Heart left ventricle (tissue), 16 donors: ENCODE results near the gene KRTAP10-10. TPM values are rescaled to one million over a fixed set of nuclear protein-coding genes. Genes with fewer than 3 reads are reported as not detected.

ENCODE experiments used
- ATAC-seq, 4 donors: fragments of 200-7000 bp; cut with Tn5 transposase; one replicate each; pipeline ENCODE4 v1.9.1; 2020 to 2022; ENCODE audit warnings: moderate library complexity in 4 of 4, mild to moderate bottlenecking in 3 of 4, moderate number of reproducible peaks in 1 of 4
- DNase-seq, 5 donors: peaks; one replicate each; pipeline ENCODE4 v3.0.0-alpha.2; 2020
- H3K27ac ChIP-seq, 12 donors: fragments of 200-600 bp; sonication (generic) in 4 of 12; one replicate each; pipeline versions ENCODE4 v1.5.0 to v1.8.0; 2016 to 2022; ENCODE audit warnings: mild to moderate bottlenecking in 2 of 12
- H3K27me3 ChIP-seq, 9 donors: fragments of 200-600 bp; sonication (generic) in 2 of 9; one replicate each; pipeline versions ENCODE4 v1.5.1 to v1.8.0; 2016 to 2022; ENCODE audit warnings: mild to moderate bottlenecking in 3 of 9
- H3K36me3 ChIP-seq, 9 donors: fragments of 200-600 bp; sonication (generic) in 2 of 9; one replicate each; pipeline versions ENCODE4 v1.5.0 to v1.8.0; 2018 to 2022; ENCODE audit warnings: mild to moderate bottlenecking in 2 of 9
- H3K4me1 ChIP-seq, 12 donors: fragments of 200-600 bp; sonication (generic) in 4 of 12; one replicate each; pipeline versions ENCODE4 v1.5.0 to v1.8.0; 2016 to 2022; ENCODE audit warnings: mild to moderate bottlenecking in 3 of 12
- H3K4me3 ChIP-seq, 12 donors: fragments of 200-600 bp; sonication (generic) in 4 of 12; one replicate each; pipeline versions ENCODE4 v1.5.0 to v1.8.0; 2017 to 2022; ENCODE audit warnings: mild to moderate bottlenecking in 9 of 12, moderate library complexity in 4 of 12
- H3K9me3 ChIP-seq, 12 donors: fragments of 200-600 bp; sonication (generic) in 4 of 12; one replicate each; pipeline versions ENCODE4 v1.5.0 to v1.8.0; 2016 to 2022; ENCODE audit warnings: mild to moderate bottlenecking in 1 of 12
- POLR2A ChIP-seq, 2 donors: fragments of 450-650 bp; IDR thresholded peaks; one replicate each; pipeline ENCODE4 v1.6.1; 2017; ENCODE audit warnings: antibody characterized with exemption in 2 of 2, mild to moderate bottlenecking in 2 of 2, moderate library complexity in 2 of 2
- WGBS, 4 donors: extraction: QIAGEN DNeasy Blood & Tissue Kit in 2 of 4; methylation state at CpG; one replicate each; pipeline versions ENCODE4 v1.1.5 to v1.1.7; 2013 to 2018; 5-methylcytosine and 5-hydroxymethylcytosine counted together
- intact Hi-C, 10 donors: fragments of 100-400 bp; cut with DNase I; formaldehyde crosslinking; loops; one replicate each; pipeline versions ENCODE4 v1.11.1 to v1.14.2; 2022
- polyA plus RNA-seq, 2 donors: library from polyadenylated mRNA; stranded (reverse); fragments of 200-250 nt; gene quantifications; one replicate each; pipeline ENCODE4 v1.2.3, GENCODE V29; 2013
- total RNA-seq, 9 donors: library from RNA; depleted of rRNA in 2 of 9; stranded (reverse); fragments of >200 nt in 2 of 9; fragmentation: NEBNext Ultra II Directional in 3 of 9; extraction: Animal tissue kit (Norgen Biotek cat#: 25700) in 3 of 9; gene quantifications; one replicate each; pipeline versions ENCODE4 v1.1.0 to v1.2.4, GENCODE V29; 2016 to 2023
- TF ChIP-seq, protein P1 (sequence below), 12 donors: fragments of 200-600 bp; sonication (generic) in 4 of 12; IDR thresholded peaks; one replicate each; pipeline versions ENCODE4 v1.5.0 to v1.8.0; 2018 to 2022; ENCODE audit warnings: antibody characterized with exemption in 12 of 12, mild to moderate bottlenecking in 5 of 12
- donor health status: ischemic (EF 13 %, LVEDD 7.1; RV severe dilation, severe dysfunction).
- donor health status: healthy with polysubstance abuse.
- donor health status: DM: no; HTN: yes; CAD: no.
- donor health status: DM: no; HTN: no; CAD: no.
- donor health status: ischemic (EF 25% LVEDD 6.9; RV normal size, moderate dysfunction).
- donor health status: ischemic (EF 25% LVEDD 5.7; RV mildly dilated, moderate dysfunction).
- donor health status: healthy.
- donor health status: DM: yes; HTN: yes; CAD: no.
- donor health status: ischemic (EF 35%, LVEDD 5.7; RV mildly dilated, moderate dysfunction).
- donor health status: nonischemic (EF 11% LVEDD 7.7; RV severe dilation, severe dysfunction).
- donor health status: DM: yes; HTN: yes; CAD: no.
- donor health status: PGD.
- donor health status: ischemic (EF 29% LVEDD 5.4; RV normal size, mild dysfunction).
- donor health status: nonischemic (EF 23%, LVEDD 6.1; RV moderate dilation, normal function).

KRTAP10-10 gene
- total and polyA plus RNA-seq, 11 donors = not detected

DNA sequence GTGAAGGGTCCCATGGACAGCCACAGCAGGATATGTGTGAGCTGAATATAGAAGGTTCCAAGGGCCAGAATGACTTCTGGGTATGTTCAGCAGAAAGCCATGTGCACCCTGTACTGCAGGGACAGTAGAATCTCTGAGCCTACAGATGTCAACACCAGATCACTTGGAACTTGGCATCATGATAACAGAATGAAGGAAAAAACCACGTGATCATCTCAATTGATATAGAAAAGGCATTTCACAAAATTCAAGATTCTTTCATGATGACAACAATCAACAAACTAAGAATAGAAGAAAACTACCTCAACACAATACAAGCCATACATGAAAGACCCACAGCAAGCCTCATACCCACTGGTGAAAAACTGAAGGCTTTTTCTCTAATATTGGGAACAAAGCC lies 30.5 kb downstream of the KRTAP10-10 start:
- Histone ChIP-seq H3K36me3 (no peaks in the 10 kb centered on the region), H3K9me3 (peaks cover 0 to 29% (median 11%) of the 10 kb centered on the region in 12 donors), H3K27ac (no peak overlapping the region), H3K4me3 (no peak overlapping the region), H3K27me3 (no peaks in the 10 kb centered on the region), H3K4me1 (no peaks in the 10 kb centered on the region)
- no peak for TF ChIP-seq POLR2A (IDR thresholded peaks at IDR 0.05)
- TF ChIP-seq, protein P1, sequence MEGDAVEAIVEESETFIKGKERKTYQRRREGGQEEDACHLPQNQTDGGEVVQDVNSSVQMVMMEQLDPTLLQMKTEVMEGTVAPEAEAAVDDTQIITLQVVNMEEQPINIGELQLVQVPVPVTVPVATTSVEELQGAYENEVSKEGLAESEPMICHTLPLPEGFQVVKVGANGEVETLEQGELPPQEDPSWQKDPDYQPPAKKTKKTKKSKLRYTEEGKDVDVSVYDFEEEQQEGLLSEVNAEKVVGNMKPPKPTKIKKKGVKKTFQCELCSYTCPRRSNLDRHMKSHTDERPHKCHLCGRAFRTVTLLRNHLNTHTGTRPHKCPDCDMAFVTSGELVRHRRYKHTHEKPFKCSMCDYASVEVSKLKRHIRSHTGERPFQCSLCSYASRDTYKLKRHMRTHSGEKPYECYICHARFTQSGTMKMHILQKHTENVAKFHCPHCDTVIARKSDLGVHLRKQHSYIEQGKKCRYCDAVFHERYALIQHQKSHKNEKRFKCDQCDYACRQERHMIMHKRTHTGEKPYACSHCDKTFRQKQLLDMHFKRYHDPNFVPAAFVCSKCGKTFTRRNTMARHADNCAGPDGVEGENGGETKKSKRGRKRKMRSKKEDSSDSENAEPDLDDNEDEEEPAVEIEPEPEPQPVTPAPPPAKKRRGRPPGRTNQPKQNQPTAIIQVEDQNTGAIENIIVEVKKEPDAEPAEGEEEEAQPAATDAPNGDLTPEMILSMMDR (IDR thresholded peaks at IDR 0.05) = no peak
- no peak for ATAC-seq
- intact Hi-C loops = loop anchor here in 1 of 10 donors (10.0 kb wide), 1 partner anchor 57 kb away; no protein-coding TSS in a partner anchor
- WGBS, 4 donors = 63 to 78% (median 74%) methylated on average over 1 of the region's 1 CpG
- no peak for DNase-seq

DNA sequence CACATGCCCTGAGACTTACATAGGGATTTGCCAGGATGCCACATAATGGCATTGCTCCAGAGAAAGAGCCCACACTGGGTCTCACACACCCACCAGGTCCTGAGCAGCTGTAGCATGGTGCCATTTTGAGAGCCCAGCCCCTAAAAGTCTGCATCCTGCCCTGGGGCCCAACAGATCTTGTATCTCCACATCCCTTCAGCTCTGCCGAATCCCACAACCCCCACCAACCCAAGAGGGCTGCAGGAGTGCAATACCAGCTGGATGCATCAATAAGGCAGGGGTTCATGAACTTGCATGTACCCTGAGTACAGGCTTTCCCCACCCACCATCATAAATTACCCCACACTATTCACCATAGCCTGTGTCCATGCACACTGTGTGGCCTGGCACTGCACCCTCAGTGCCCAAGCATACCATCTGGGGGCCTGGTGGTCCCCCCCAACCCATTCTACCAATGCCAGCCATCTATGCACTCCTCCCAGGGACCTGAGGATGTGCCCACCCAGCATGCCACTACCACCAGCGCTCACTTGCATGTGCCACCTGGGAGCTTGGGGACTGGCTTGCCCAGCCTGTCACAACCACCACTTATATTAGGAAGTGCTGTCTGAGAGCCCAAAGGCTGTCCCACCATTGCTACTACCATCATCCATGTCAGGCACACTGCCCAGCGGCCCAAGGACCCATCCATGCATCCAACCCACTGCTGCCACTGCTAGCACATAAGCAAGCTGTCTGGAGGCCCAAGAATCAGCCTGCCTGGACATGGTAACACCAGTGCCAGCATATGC lies 33.7 kb downstream of the KRTAP10-10 start:
- WGBS, 4 donors = 67 to 85% (median 78%) methylated on average over 2 to 3 of the region's 3 CpGs
- intact Hi-C loops = no loop called here
- no peak for DNase-seq
- ATAC-seq = no peak
- H3K4me1 ChIP-seq = no peaks in the 10 kb centered on the region
- H3K4me3 ChIP-seq = no peak overlapping the region
- peaks cover 0 to 43% (median 16%) of the 10 kb centered on the region in 12 donors for H3K9me3 ChIP-seq
- no peaks in the 10 kb centered on the region for H3K36me3 ChIP-seq
- no peak overlapping the region for H3K27ac ChIP-seq
- no peaks in the 10 kb centered on the region for H3K27me3 ChIP-seq
- TF ChIP-seq, protein P1 (IDR thresholded peaks at IDR 0.05) = no peak
- no peak for TF ChIP-seq POLR2A (IDR thresholded peaks at IDR 0.05)

DNA sequence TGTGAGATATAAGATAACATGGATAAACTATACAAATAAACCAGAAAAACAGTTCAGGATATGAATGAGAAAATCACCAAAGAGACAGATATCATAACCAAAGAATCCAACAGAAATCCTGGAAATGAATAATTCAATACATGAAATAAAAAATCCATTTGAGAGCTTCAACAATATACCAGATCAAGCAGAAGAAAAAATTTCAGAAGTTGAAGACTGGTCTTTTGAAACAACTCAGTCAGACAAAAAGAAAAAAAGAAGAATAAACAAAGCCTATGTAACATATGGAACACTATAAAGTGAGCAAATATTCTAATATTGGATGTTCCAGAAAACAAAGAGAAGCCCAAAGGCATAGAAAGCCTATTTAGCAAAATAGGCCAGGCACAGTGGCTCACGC lies 34.8 kb downstream of the KRTAP10-10 start:
- Histone ChIP-seq H3K36me3 (no peaks in the 10 kb centered on the region), H3K4me1 (no peaks in the 10 kb centered on the region), H3K27me3 (no peaks in the 10 kb centered on the region), H3K9me3 (peaks cover 0 to 43% (median 16%) of the 10 kb centered on the region in 12 donors), H3K27ac (no peak overlapping the region), H3K4me3 (no peak overlapping the region)
- intact Hi-C loops = no loop called here
- 94 to 100% (median 94%) methylated on average over 1 of the region's 1 CpG for WGBS, 4 donors
- TF ChIP-seq POLR2A (IDR thresholded peaks at IDR 0.05) = no peak
- TF ChIP-seq, protein P1 (IDR thresholded peaks at IDR 0.05) = no peak
- DNase-seq (no peak), ATAC-seq (no peak)

DNA sequence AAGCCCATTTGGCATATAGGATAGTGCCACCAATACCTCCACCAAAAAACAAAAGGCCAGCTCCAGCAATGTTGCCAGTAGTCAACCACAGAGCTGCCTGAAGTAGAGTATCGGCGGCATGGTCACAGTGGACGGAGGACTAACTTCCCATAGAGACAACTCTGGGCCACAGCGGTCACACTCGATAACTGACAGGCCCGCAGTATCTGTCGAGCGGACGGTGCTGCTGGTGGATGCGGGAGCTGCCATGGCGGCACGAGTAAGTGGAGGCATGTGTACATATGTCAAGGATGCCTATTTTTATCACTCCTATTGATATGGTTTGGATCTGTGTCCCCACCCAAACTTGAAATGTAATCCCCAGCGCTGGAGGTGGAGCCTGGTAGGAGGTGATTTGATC lies 40.7 kb downstream of the KRTAP10-10 start:
- no peak for DNase-seq
- no peaks in the 10 kb centered on the region for H3K36me3 ChIP-seq
- no peaks in the 10 kb centered on the region for H3K4me1 ChIP-seq
- intact Hi-C loops = no loop called here
- peaks cover 0 to 16% (median 4%) of the 10 kb centered on the region in 12 donors for H3K9me3 ChIP-seq
- H3K27ac ChIP-seq = no peak overlapping the region
- no peak overlapping the region for H3K4me3 ChIP-seq
- H3K27me3 ChIP-seq = peaks cover 0 to 5% (median 0%) of the 10 kb centered on the region in 9 donors
- 89 to 97% (median 92%) methylated on average over 13 of the region's 13 CpGs for WGBS, 4 donors
- no peak for TF ChIP-seq POLR2A (IDR thresholded peaks at IDR 0.05)
- TF ChIP-seq, protein P1 (IDR thresholded peaks at IDR 0.05) = no peak
- ATAC-seq = no peak
